ENCODE results near the gene RRP1B. TPM values are rescaled to one million over a fixed set of nuclear protein-coding genes. Genes with fewer than 3 reads are reported as not detected.

RRP1B gene
- total RNA-seq, 1 donor from 2014 or later: 34.0 TPM

DNA sequence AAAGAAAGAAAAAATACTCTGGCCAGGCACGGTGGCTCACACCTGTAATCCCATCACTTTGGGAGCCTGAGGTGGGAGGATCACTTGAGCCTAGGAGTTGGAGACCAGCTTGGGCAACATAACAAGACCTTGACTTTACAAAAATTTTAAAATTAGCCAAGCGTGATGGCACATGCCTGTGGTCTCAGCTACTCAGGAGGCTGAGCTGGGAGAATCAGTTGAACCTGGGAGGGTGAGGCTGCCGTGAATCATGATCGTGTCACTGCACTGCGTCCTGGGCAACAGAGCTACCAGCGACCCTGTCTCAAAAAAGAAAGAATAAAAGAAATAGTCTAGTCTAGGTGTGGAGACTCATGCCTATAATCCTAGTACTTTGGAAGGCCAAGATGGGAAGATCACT is 22.3 kb downstream of the RRP1B start:
- TF ChIP-seq EZH2 (IDR thresholded peaks at IDR 0.05; ENCODE audit: insufficient read depth, low read length): no peak
- TF ChIP-seq, protein P1, sequence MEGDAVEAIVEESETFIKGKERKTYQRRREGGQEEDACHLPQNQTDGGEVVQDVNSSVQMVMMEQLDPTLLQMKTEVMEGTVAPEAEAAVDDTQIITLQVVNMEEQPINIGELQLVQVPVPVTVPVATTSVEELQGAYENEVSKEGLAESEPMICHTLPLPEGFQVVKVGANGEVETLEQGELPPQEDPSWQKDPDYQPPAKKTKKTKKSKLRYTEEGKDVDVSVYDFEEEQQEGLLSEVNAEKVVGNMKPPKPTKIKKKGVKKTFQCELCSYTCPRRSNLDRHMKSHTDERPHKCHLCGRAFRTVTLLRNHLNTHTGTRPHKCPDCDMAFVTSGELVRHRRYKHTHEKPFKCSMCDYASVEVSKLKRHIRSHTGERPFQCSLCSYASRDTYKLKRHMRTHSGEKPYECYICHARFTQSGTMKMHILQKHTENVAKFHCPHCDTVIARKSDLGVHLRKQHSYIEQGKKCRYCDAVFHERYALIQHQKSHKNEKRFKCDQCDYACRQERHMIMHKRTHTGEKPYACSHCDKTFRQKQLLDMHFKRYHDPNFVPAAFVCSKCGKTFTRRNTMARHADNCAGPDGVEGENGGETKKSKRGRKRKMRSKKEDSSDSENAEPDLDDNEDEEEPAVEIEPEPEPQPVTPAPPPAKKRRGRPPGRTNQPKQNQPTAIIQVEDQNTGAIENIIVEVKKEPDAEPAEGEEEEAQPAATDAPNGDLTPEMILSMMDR (IDR thresholded peaks at IDR 0.05; ENCODE audit: insufficient read depth, low read depth, low read length): no peak
- Histone ChIP-seq H3K4me3 (ENCODE audit: insufficient read depth, low read depth, low read length) (no peak overlapping the region), H3K27ac (ENCODE audit: low read depth, low read length) (no peak overlapping the region), H3K27me3 (ENCODE audit: insufficient read depth, low read length) (no peaks in the 10 kb centered on the region), H2AFZ (ENCODE audit: low read depth, low read length) (no peak overlapping the region), H4K20me1 (ENCODE audit: insufficient read depth, low read length) (peaks cover 12% of the 10 kb centered on the region), H3K79me2 (ENCODE audit: insufficient read depth, low read length) (peaks cover 14% of the 10 kb centered on the region), H3K9me3 (ENCODE audit: insufficient read depth, low read depth, low read length) (no peaks in the 10 kb centered on the region), H3K4me1 (ENCODE audit: insufficient read depth, low read length) (no peaks in the 10 kb centered on the region), H3K36me3 (ENCODE audit: insufficient read depth, low read length) (peaks cover 35% of the 10 kb centered on the region), H3K4me2 (ENCODE audit: low read length) (no peak overlapping the region), H3K9ac (ENCODE audit: low read length) (no peak overlapping the region)
- Mint-ChIP-seq H3K36me3 (ENCODE audit: low read depth, unreplicated experiment) (peaks cover 18% of the 10 kb centered on the region), H3K4me1 (ENCODE audit: low read depth, unreplicated experiment) (peaks cover 4% of the 10 kb centered on the region), H3K27me3 (ENCODE audit: low read depth, unreplicated experiment) (no peaks in the 10 kb centered on the region), H3K9me3 (ENCODE audit: unreplicated experiment) (no peaks in the 10 kb centered on the region), H3K27ac (ENCODE audit: unreplicated experiment) (no peak overlapping the region), H3K4me3 (ENCODE audit: unreplicated experiment) (no peak overlapping the region)
- FAIRE-seq (no peak), DNase-seq (ENCODE audit: low read depth) (no peak)

DNA sequence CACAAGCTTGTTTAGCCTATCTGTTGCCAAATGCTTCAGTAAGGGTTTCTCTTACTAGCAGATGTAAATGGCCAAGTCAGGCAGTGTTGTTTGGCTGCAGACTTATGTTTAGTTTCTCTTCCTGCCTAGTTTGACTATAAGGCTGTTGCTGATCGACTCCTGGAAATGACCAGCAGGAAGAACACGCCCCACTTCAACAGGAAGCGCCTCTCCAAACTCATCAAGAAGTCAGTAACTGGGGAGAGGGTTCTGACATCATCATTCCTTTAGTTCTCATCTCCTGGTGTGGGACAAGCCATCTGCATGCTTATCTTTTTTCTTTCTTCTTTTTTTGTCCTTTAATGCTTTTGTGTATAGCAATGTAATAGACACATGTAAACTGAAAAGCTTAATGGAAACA is 25.1 kb downstream of the RRP1B start:
- H3K27me3 Mint-ChIP-seq (ENCODE audit: low read depth, unreplicated experiment): no peaks in the 10 kb centered on the region
- FAIRE-seq (no peak), DNase-seq (ENCODE audit: low read depth) (no peak)
- H3K9me3 Mint-ChIP-seq (ENCODE audit: unreplicated experiment): no peaks in the 10 kb centered on the region
- H3K4me3 ChIP-seq (ENCODE audit: insufficient read depth, low read depth, low read length): no peak overlapping the region
- no peak overlapping the region for H3K9ac ChIP-seq (ENCODE audit: low read length)
- no peak overlapping the region for H3K4me3 Mint-ChIP-seq (ENCODE audit: unreplicated experiment)
- no peak overlapping the region for H2AFZ ChIP-seq (ENCODE audit: low read depth, low read length)
- peaks cover 5% of the 10 kb centered on the region for H4K20me1 ChIP-seq (ENCODE audit: insufficient read depth, low read length)
- no peak overlapping the region for H3K4me2 ChIP-seq (ENCODE audit: low read length)
- H3K36me3 Mint-ChIP-seq (ENCODE audit: low read depth, unreplicated experiment): peaks cover 10% of the 10 kb centered on the region
- TF ChIP-seq EZH2 (IDR thresholded peaks at IDR 0.05; ENCODE audit: insufficient read depth, low read length): no peak
- TF ChIP-seq, protein P1 (IDR thresholded peaks at IDR 0.05; ENCODE audit: insufficient read depth, low read depth, low read length): no peak
- H3K27me3 ChIP-seq (ENCODE audit: insufficient read depth, low read length): no peaks in the 10 kb centered on the region
- H3K4me1 Mint-ChIP-seq (ENCODE audit: low read depth, unreplicated experiment): peaks cover 4% of the 10 kb centered on the region
- no peak overlapping the region for H3K27ac Mint-ChIP-seq (ENCODE audit: unreplicated experiment)
- H3K4me1 ChIP-seq (ENCODE audit: insufficient read depth, low read length): no peaks in the 10 kb centered on the region
- H3K36me3 ChIP-seq (ENCODE audit: insufficient read depth, low read length): peaks cover 24% of the 10 kb centered on the region
- no peak overlapping the region for H3K27ac ChIP-seq (ENCODE audit: low read depth, low read length)
- H3K79me2 ChIP-seq (ENCODE audit: insufficient read depth, low read length): peaks cover 9% of the 10 kb centered on the region
- H3K9me3 ChIP-seq (ENCODE audit: insufficient read depth, low read depth, low read length): no peaks in the 10 kb centered on the region

DNA sequence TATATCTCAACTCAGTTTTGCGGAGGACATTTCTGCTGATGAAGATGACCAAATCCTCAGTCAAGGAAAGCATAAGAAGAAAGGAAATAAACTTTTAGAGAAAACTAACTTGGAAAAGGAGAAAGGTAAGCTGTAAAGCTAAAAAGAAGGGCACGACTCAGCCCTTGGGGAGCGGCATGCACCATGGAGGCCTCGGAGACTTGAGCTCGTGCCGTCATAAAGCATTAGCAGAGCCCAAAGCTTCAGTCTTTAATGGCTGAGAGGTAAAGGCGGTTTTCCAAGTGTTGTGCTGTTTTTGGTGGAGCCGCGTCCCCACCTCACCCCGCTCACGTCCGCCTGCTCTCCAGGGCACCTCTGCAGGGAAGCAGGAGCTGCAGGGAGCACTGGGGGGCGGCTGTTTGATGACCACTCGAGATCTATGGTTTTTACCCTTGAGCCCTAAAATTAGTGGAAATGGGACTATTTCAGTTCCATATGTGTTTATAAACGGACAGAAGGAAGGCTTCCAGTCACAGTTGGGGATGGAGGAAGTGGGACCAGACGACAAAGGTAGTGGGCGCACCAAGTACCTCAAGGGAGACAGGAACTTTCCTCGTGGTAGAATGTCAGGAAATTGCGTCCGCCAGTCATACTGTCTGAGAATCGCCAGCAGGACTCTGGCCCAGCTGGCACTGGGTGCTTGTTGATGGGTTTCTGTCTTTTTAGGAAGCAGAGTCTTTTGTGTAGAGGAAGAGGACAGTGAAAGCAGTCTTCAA is 27.6 kb downstream of the RRP1B start:
- H3K4me3 ChIP-seq (ENCODE audit: insufficient read depth, low read depth, low read length): no peak overlapping the region
- DNase-seq (ENCODE audit: low read depth) (no peak), FAIRE-seq (no peak)
- Mint-ChIP-seq H3K36me3 (ENCODE audit: low read depth, unreplicated experiment) (peaks cover 10% of the 10 kb centered on the region), H3K4me3 (ENCODE audit: unreplicated experiment) (no peak overlapping the region), H3K27ac (ENCODE audit: unreplicated experiment) (no peak overlapping the region), H3K27me3 (ENCODE audit: low read depth, unreplicated experiment) (no peaks in the 10 kb centered on the region), H3K4me1 (ENCODE audit: low read depth, unreplicated experiment) (peaks cover 4% of the 10 kb centered on the region), H3K9me3 (ENCODE audit: unreplicated experiment) (no peaks in the 10 kb centered on the region)
- H3K4me2 ChIP-seq (ENCODE audit: low read length): no peak overlapping the region
- H3K9me3 ChIP-seq (ENCODE audit: insufficient read depth, low read depth, low read length): no peaks in the 10 kb centered on the region
- H3K4me1 ChIP-seq (ENCODE audit: insufficient read depth, low read length): no peaks in the 10 kb centered on the region
- peaks cover 26% of the 10 kb centered on the region for H3K36me3 ChIP-seq (ENCODE audit: insufficient read depth, low read length)
- no peak overlapping the region for H3K9ac ChIP-seq (ENCODE audit: low read length)
- H3K79me2 ChIP-seq (ENCODE audit: insufficient read depth, low read length): no peaks in the 10 kb centered on the region
- H3K27ac ChIP-seq (ENCODE audit: low read depth, low read length): no peak overlapping the region
- no peak overlapping the region for H2AFZ ChIP-seq (ENCODE audit: low read depth, low read length)
- no peaks in the 10 kb centered on the region for H3K27me3 ChIP-seq (ENCODE audit: insufficient read depth, low read length)
- no peaks in the 10 kb centered on the region for H4K20me1 ChIP-seq (ENCODE audit: insufficient read depth, low read length)
- TF ChIP-seq, protein P1 (IDR thresholded peaks at IDR 0.05; ENCODE audit: insufficient read depth, low read depth, low read length): no peak
- TF ChIP-seq EZH2 (IDR thresholded peaks at IDR 0.05; ENCODE audit: insufficient read depth, low read length): no peak
